AG09319 (cell line): ENCODE results near the gene ABCC9.

Experiments
- DNase-seq: peaks from one replicate; pipeline ENCODE4 v3.0.0-alpha.2; 2010; ENCODE audit warnings: low read depth; ENCODE audit errors: extremely low read depth
- TF ChIP-seq, protein P1 (sequence below): IDR thresholded peaks from 2 replicates; pipeline ENCODE4 v1.5.1; 2011; ENCODE audit warnings: low read depth, mild to moderate bottlenecking, inconsistent platforms, low read length, moderate library complexity

The ABCC9 gene

DNA sequence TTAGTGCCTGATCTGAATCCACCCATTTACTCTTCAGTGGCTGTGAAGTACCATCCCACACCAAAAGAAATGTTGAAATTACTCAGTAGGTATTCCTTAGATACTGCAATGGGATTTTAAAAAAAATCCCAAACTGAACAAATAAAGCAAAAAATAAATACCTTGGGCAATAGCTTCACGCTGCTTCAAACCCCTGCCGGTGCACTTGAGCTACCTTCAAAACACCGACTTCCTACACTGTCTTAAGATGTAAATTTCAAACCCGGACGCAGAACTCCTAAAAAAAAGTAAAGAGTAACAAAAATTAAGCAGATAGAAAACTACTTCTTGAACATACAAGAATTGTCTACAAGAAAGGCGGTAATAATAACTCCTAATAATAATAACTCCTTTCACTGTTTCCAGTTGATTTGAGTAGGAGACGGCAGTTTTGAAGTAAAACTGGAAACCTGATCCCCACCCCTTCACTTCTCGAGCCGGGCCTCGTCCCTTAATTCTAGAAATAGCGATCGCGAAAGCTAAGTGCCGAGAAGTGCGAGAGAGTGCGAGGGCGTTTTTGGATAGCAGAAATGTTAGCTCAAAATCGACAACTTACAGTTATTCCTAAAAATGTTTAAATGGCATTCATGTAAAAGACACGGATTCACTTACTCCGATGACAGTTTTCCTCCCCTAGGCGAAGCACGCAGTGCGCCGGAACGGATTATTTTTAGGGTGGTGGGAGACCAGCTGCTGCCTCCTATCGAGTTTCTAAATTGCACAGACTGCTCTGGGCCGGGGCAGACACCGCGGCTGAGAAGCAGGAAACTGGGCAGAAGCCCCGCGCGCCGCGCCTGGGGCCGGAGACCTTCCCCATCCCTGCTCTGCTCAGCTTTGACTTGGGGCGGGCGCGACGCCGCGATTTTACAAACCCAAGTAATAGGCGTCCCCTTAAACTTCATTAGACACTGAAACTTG is at the start of gene ABCC9:
Gene ABCC9 (minus strand): TSS at position 878 of the 957 bp plus-strand sequence. CDS start 4,752 bp downstream, outside the sequence.
- TF ChIP-seq, protein P1, sequence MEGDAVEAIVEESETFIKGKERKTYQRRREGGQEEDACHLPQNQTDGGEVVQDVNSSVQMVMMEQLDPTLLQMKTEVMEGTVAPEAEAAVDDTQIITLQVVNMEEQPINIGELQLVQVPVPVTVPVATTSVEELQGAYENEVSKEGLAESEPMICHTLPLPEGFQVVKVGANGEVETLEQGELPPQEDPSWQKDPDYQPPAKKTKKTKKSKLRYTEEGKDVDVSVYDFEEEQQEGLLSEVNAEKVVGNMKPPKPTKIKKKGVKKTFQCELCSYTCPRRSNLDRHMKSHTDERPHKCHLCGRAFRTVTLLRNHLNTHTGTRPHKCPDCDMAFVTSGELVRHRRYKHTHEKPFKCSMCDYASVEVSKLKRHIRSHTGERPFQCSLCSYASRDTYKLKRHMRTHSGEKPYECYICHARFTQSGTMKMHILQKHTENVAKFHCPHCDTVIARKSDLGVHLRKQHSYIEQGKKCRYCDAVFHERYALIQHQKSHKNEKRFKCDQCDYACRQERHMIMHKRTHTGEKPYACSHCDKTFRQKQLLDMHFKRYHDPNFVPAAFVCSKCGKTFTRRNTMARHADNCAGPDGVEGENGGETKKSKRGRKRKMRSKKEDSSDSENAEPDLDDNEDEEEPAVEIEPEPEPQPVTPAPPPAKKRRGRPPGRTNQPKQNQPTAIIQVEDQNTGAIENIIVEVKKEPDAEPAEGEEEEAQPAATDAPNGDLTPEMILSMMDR = no peak; the same call in 1 of the 2 replicates
- no peak for DNase-seq

GRCh38 chr12:21989819-21990412 is 48.7 kb upstream of the ABCC9 start:
- DNase-seq = peak; percentile 10

GRCh38 chr12:21988619-21989018 is 47.4 kb upstream of the ABCC9 start:
- TF ChIP-seq, protein P1 = no peak
- DNase-seq = no peak

More at GRCh38 chr12:21989819-21990412, 48.7 kb upstream of the ABCC9 start:
- TF ChIP-seq, protein P1 = peak; percentile 71

DNA sequence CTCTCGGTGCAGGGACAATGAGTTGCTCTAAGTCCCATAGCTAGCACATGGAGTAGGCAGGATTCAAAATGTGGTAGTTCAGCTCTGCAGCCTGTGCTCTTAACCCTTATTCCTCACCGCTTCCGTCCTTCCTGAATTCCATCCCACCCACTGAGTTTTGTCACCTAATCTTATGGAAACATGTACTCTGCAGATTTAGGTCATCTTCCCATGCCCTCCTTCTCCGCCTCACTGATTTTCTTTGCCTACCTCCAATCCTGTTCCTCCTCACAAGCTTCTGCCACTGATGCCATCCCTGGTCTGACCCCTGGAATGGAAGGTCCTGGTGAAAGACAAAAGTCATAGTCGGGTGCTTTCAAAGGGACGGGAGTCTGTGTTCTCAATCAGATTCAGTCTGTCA is 46.5 kb upstream of the ABCC9 start:
- no peak for DNase-seq
- TF ChIP-seq, protein P1 = no peak

DNA sequence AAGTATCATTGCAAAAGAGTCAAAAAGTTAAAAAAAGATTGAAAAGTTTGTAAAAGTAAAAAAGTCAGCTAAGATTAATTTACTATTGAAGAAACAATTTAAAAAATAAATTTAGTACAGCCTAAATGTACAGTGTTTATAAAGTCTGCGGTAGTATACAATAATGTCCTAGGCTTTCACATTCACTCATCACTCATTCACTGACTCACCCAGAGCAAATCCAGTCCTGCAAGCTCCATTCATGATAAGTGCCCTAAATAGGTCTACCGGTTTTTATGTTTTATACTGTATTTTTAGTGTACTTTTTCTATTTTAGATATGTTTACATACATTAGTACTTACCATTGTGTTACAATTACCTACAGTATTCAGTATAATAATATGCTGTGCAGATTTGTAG is 43.9 kb upstream of the ABCC9 start:
- no peak for DNase-seq
- TF ChIP-seq, protein P1 = no peak

DNA sequence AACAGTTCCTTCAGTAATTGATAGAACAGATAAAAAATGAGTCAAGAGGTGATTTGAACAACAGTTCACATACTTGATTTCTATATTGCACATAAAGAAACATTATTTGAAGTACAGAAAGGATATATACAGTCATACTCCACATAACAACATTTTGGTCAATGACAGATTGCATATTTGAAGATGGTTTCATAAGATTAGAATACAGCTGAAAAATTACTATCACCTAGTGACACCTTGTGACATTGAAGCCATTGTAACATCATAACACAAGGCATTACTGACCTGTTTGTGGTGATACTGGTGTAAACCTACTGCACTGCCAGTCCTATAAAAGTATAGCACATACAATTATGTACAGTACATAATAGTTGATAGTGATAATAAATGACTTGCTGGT is 43.1 kb upstream of the ABCC9 start:
- TF ChIP-seq, protein P1 = no peak
- DNase-seq = no peak

DNA sequence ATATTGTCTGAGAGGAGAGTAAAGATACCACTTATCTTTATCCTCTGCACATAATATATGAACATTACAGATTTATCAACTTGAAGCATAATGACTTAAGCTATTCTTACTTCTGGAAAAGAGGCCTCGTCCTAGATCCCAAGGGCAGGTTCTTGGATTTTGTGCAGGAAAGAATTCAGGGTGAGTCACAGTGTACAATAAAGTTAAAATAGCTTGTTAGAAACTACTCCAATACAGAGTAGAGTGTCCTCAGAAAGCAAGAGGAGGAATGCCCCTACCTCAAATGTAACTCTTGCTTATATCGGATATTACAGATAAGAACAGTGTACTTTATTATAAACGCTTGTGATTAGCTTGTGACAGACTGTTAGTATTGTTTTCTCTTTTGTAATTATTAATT is 41.9 kb upstream of the ABCC9 start:
- no peak for DNase-seq
- TF ChIP-seq, protein P1 = no peak
